HepG2 (cell line): ENCODE measurements around the gene GASK1A. TPM values are rescaled to one million over a fixed set of nuclear protein-coding genes. Genes with fewer than 3 reads are reported as not detected.

Experiments
- ATAC-seq: fragments of 200-7000 bp; cut with Tn5 transposase; 3 replicates; pipeline ENCODE4 v1.9.1; 2020; ENCODE audit warnings: mild to moderate bottlenecking, moderate library complexity
- BruUV-seq: library from RNA; stranded (reverse); fragments of 400-500 nt; replicated peaks from 2 replicates; lab custom pipeline; 2021; lab: Mats Ljungman, UMichigan
- CTCF ChIA-PET: fragments of 300-600 bp; formaldehyde crosslinking; extraction: SDS; loops from one replicate; lab custom pipeline; 2021; ENCODE audit warnings: low total read pairs, inconsistent platforms, low intra/inter-chr PET ratio; lab: Yijun Ruan, JAX
- POLR2A ChIA-PET: fragments of 350-600 bp; sonication (Branson Sonifier 250); formaldehyde crosslinking; loops from one replicate; lab custom pipeline; 2020; ENCODE audit warnings: antibody characterized with exemption, inconsistent platforms; lab: Yijun Ruan, JAX
- DNase-seq: peaks from one replicate; pipeline ENCODE4 v3.0.0-alpha.2; 2015; ENCODE audit warnings: low spot score
- FAIRE-seq: peaks from 3 replicates; lab custom pipeline; 2011; peaks lifted over from hg19 to GRCh38; lab: Jason Lieb, UNC
- H2AFZ ChIP-seq: one replicate; pipeline ENCODE4 v1.6.1; 2011; ENCODE audit warnings: low read length, inconsistent platforms
- H3K27ac ChIP-seq: fragments of 300-600 bp; 3 replicates; pipeline ENCODE4 v1.8.0; 2011; ENCODE audit warnings: mixed run types, mild to moderate bottlenecking, mixed read lengths, low read length, inconsistent platforms; ENCODE audit not compliant: insufficient read depth; ENCODE audit errors: extremely low read length
- H3K27me3 ChIP-seq, 2 experiments: fragments of 200-600 bp in 1 of 2; 2 replicates in 1 of 2; 3 replicates in 1 of 2; pipeline versions ENCODE4 v1.6.0 to v1.8.0; 2011; ENCODE audit warnings: low read length in 2 of 2, mild to moderate bottlenecking in 2 of 2, moderate library complexity in 2 of 2, inconsistent platforms in 1 of 2; ENCODE audit not compliant: insufficient read depth in 2 of 2, control insufficient read depth in 1 of 2
- H3K36me3 ChIP-seq, 2 experiments: fragments of 200-600 bp in 1 of 2; replicated peaks in 1 of 2; 2 replicates in 1 of 2; 3 replicates in 1 of 2; pipeline versions ENCODE4 v1.5.1 to v1.8.0; 2011; ENCODE audit warnings: low read length in 2 of 2, inconsistent platforms in 1 of 2; ENCODE audit not compliant: insufficient read depth in 2 of 2, control insufficient read depth in 1 of 2
- H3K4me1 ChIP-seq: 2 replicates; pipeline ENCODE4 v1.5.1; 2012; ENCODE audit warnings: low read length, inconsistent platforms; ENCODE audit not compliant: insufficient read depth
- H3K4me2 ChIP-seq: 2 replicates; pipeline ENCODE4 v1.6.0; 2011; ENCODE audit warnings: low read depth, low read length, inconsistent platforms
- H3K4me3 ChIP-seq, 3 experiments: fragments of 200-600 bp in 1 of 3; sonication (generic), shearing (Covaris generic) in 1 of 3; replicated peaks in 1 of 3; 2 replicates each; pipeline ENCODE4 v1.5.1; 2011 to 2016; ENCODE audit warnings: low read length in 3 of 3, inconsistent platforms in 2 of 3, low read depth in 2 of 3, mild to moderate bottlenecking in 2 of 3, control low read depth in 1 of 3, mixed read lengths in 1 of 3; ENCODE audit not compliant: insufficient read depth in 1 of 3
- H3K79me2 ChIP-seq: one replicate; pipeline ENCODE4 v1.6.1; 2011; ENCODE audit warnings: low read length, inconsistent platforms; ENCODE audit not compliant: insufficient read depth
- H3K9ac ChIP-seq: 2 replicates; pipeline ENCODE4 v1.6.0; 2011; ENCODE audit warnings: mild to moderate bottlenecking, low read depth, low read length, inconsistent platforms; ENCODE audit not compliant: insufficient read depth
- H3K9me3 ChIP-seq: 2 replicates; pipeline ENCODE4 v1.5.1; 2012; ENCODE audit warnings: mild to moderate bottlenecking, low read length
- H4K20me1 ChIP-seq: 2 replicates; pipeline ENCODE4 v1.6.0; 2011; ENCODE audit warnings: inconsistent platforms, mild to moderate bottlenecking, low read length, moderate library complexity; ENCODE audit not compliant: insufficient read depth
- HDAC6 ChIP-seq: fragments of 200-600 bp; sonication (generic); IDR thresholded peaks from 2 replicates; pipeline ENCODE4 v1.7.0; 2017; ENCODE audit warnings: mild to moderate bottlenecking, antibody characterized with exemption, low read length, low read depth
- IRX3 ChIP-seq: sonication (generic); formaldehyde crosslinking; IDR thresholded peaks from 2 replicates; pipeline ENCODE4 v1.8.1; 2023; ENCODE audit warnings: mild to moderate bottlenecking, low read depth, missing genetic modification reagents, borderline replicate concordance
- NRL ChIP-seq: sonication (generic); formaldehyde crosslinking; IDR thresholded peaks from 2 replicates; pipeline ENCODE4 v1.5.0; 2020; ENCODE audit warnings: missing genetic modification reagents, mild to moderate bottlenecking, moderate library complexity, borderline replicate concordance
- RAD21 ChIP-seq: fragments of 450-650 bp; formaldehyde crosslinking; IDR thresholded peaks from 2 replicates; pipeline ENCODE4 v1.5.0; 2020; ENCODE audit warnings: mild to moderate bottlenecking
- SMC3 ChIP-seq: IDR thresholded peaks from 2 replicates; pipeline ENCODE4 v1.6.1; 2011; ENCODE audit warnings: low read length, improper control_type of control experiment
- SRSF9 ChIP-seq: fragments of 200-400 bp; formaldehyde crosslinking; IDR thresholded peaks from 2 replicates; pipeline ENCODE4 v1.6.1; 2018; ENCODE audit warnings: borderline replicate concordance, mild to moderate bottlenecking, low read depth, low read length; ENCODE audit not compliant: insufficient read depth, poor library complexity, severe bottlenecking
- STAG1 ChIP-seq: sonication (generic); formaldehyde crosslinking; IDR thresholded peaks from 2 replicates; pipeline ENCODE4 v1.4.0; 2020; ENCODE audit warnings: missing genetic modification reagents
- ZNF160 ChIP-seq: sonication (generic); formaldehyde crosslinking; IDR thresholded peaks from 2 replicates; pipeline ENCODE4 v1.8.0; 2022; ENCODE audit warnings: mild to moderate bottlenecking, inconsistent platforms, missing genetic modification reagents
- ZNF749 ChIP-seq: sonication (generic); formaldehyde crosslinking; IDR thresholded peaks from 2 replicates; pipeline ENCODE4 v1.8.0; 2022; ENCODE audit warnings: mild to moderate bottlenecking, missing genetic modification reagents, moderate library complexity, borderline replicate concordance
- WGBS: methylation state at CpG from one replicate; pipeline ENCODE4 v1.1.6; 2017; ENCODE audit warnings: low lambda C conversion rate; 5-methylcytosine and 5-hydroxymethylcytosine counted together
- in situ Hi-C: cut with HindIII; loops from 2 replicates; pipeline ENCODE4 v1.10.0; 2017; ENCODE audit warnings: low pct_unique_long_range_greater_than_20kb; ENCODE audit not compliant: extremely low pct_ligation_motif_present
- intact Hi-C: fragments of 100-400 bp; cut with micrococcal nuclease; formaldehyde crosslinking; loops from one replicate; pipeline ENCODE4 v1.10.0; 2022; ENCODE audit not compliant: unreplicated experiment
- polyA plus RNA-seq, 8 experiments: library from polyadenylated mRNA; depleted of rRNA in 3 of 8; stranded (reverse) in 7 of 8; unstranded in 1 of 8; fragments of >200 nt; fragmentation: Illumina TruSeq in 4 of 8; extraction: Trizol in 4 of 8; gene quantifications; 2 replicates each; pipeline versions ENCODE4 v1.2.1 to v1.2.3, GENCODE V29; 2011 to 2016; ENCODE audit warnings: low read depth in 4 of 8, missing spikeins in 1 of 8, mixed read lengths in 1 of 8; ENCODE audit not compliant: insufficient read depth in 1 of 8
- total RNA-seq, 5 experiments: library from RNA; depleted of rRNA; stranded (reverse); fragments of >200 nt; fragmentation: Illumina TruSeq; extraction: Trizol; gene quantifications; 2 replicates each; pipeline ENCODE4 v1.2.3, GENCODE V29; 2016; ENCODE audit warnings: low read depth in 1 of 5
- TF ChIP-seq, protein P1 (sequence below): sonication (generic); formaldehyde crosslinking; IDR thresholded peaks from 2 replicates; pipeline ENCODE4 v1.4.0; 2020; ENCODE audit warnings: missing genetic modification reagents
- TF ChIP-seq, protein P2 (sequence below), 2 experiments: fragments of 450-650 bp in 1 of 2; sonication (generic) in 1 of 2; formaldehyde crosslinking; IDR thresholded peaks; 2 replicates each; pipeline versions ENCODE4 v1.5.0 to v1.8.0; 2020 to 2022; ENCODE audit warnings: mild to moderate bottlenecking in 1 of 2, missing genetic modification reagents in 1 of 2
- TF ChIP-seq, protein P3 (sequence below): sonication (generic); formaldehyde crosslinking; IDR thresholded peaks from 2 replicates; pipeline ENCODE4 v1.5.0; 2020; ENCODE audit warnings: mild to moderate bottlenecking, missing genetic modification reagents, moderate library complexity

GASK1A gene
- total and polyA plus RNA-seq, 2 of the 13 experiments (the other 11 are each of a cell fraction or from before 2014, with no cell fraction given), result not detected

DNA sequence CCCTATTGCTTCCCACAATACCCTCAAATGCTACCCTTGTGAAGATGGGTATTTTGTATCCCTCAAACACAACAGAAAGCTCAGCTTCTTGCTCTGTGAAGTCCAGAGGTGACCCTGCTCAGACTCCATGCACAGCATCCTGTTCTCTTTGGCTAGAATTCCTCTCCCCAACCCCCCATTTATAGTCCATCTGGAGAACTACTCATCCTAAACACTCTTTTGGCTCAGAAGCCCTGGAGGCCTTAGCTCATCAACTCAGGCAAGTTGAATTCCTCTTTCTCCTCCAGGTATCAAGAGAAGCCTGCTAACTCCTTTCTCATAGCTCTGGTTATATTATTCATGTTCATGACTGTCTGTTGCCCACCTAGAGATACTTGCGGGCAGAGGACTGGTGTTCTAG, 18.3 kb upstream of the GASK1A start (continued):
- TF ChIP-seq, protein P1, sequence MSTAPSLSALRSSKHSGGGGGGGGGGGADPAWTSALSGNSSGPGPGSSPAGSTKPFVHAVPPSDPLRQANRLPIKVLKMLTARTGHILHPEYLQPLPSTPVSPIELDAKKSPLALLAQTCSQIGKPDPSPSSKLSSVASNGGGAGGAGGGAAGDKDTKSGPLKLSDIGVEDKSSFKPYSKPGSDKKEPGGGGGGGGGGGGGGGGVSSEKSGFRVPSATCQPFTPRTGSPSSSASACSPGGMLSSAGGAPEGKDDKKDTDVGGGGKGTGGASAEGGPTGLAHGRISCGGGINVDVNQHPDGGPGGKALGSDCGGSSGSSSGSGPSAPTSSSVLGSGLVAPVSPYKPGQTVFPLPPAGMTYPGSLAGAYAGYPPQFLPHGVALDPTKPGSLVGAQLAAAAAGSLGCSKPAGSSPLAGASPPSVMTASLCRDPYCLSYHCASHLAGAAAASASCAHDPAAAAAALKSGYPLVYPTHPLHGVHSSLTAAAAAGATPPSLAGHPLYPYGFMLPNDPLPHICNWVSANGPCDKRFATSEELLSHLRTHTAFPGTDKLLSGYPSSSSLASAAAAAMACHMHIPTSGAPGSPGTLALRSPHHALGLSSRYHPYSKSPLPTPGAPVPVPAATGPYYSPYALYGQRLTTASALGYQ (CRISPR knock-in tag), result no peak
- TF ChIP-seq, protein P2, sequence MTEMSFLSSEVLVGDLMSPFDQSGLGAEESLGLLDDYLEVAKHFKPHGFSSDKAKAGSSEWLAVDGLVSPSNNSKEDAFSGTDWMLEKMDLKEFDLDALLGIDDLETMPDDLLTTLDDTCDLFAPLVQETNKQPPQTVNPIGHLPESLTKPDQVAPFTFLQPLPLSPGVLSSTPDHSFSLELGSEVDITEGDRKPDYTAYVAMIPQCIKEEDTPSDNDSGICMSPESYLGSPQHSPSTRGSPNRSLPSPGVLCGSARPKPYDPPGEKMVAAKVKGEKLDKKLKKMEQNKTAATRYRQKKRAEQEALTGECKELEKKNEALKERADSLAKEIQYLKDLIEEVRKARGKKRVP (CRISPR knock-in tag; IDR thresholded peaks at IDR 0.05), result no peak
- no peak for TF ChIP-seq IRX3

DNA sequence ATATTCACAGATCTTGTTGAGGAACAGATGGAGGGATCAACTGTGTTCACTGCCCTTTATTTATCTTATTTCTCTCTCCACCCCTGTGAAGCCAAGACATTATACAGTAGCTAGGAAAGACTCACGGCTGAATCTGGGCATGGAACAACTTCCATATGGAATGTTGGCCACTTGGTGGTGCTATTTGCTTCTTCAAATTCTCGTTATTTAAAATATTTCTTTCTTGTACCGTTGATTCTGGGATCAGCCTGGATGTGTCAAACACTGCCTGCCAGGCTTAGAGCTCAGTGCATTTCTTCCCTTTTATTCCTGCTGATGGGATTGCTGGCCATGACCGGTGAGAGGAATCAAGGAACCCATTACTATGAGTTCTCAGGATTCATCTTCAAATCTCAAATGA, 17.5 kb upstream of the GASK1A start:
- intact Hi-C loops (loop anchor here (1.0 to 2.0 kb wide), 3 partner anchors 109 to 417 kb away; no protein-coding TSS in a partner anchor), in situ Hi-C loops (loop anchor here (5.0 to 25.0 kb wide), 3 partner anchors 113 to 551 kb away; no protein-coding TSS in a partner anchor)
- TF ChIP-seq SMC3 (peak; percentile 63), RAD21 (peak; percentile 43; the same call in 1 of the 2 replicates), ZNF160 (CRISPR knock-in tag) (no peak), STAG1 (CRISPR knock-in tag) (peak; percentile 79), ZNF749 (CRISPR knock-in tag) (no peak), NRL (no peak), SRSF9 (no peak), HDAC6 (no peak)
- TF ChIP-seq, protein P3, sequence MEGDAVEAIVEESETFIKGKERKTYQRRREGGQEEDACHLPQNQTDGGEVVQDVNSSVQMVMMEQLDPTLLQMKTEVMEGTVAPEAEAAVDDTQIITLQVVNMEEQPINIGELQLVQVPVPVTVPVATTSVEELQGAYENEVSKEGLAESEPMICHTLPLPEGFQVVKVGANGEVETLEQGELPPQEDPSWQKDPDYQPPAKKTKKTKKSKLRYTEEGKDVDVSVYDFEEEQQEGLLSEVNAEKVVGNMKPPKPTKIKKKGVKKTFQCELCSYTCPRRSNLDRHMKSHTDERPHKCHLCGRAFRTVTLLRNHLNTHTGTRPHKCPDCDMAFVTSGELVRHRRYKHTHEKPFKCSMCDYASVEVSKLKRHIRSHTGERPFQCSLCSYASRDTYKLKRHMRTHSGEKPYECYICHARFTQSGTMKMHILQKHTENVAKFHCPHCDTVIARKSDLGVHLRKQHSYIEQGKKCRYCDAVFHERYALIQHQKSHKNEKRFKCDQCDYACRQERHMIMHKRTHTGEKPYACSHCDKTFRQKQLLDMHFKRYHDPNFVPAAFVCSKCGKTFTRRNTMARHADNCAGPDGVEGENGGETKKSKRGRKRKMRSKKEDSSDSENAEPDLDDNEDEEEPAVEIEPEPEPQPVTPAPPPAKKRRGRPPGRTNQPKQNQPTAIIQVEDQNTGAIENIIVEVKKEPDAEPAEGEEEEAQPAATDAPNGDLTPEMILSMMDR (CRISPR knock-in tag), result peak; percentile 74
- Histone ChIP-seq H3K27ac (no peak overlapping the region), H2AFZ (no peak overlapping the region), H3K36me3 (no peaks in the 10 kb centered on the region), H4K20me1 (no peaks in the 10 kb centered on the region), H3K9ac (no peak overlapping the region), H3K79me2 (no peaks in the 10 kb centered on the region), H3K4me3 (no peak overlapping the region), H3K27me3 (no peaks in the 10 kb centered on the region), H3K4me2 (no peak overlapping the region), H3K4me1 (no peaks in the 10 kb centered on the region), H3K9me3 (no peaks in the 10 kb centered on the region)
- ATAC-seq (peak; percentile 58), DNase-seq (peak; percentile 42), FAIRE-seq (peak; percentile 88)
- CTCF ChIA-PET, result interaction anchor here (1.7 to 2.4 kb wide), 3 partner anchors 110 to 541 kb away, joined by 6 to 11 read pairs (median 8); no protein-coding TSS in a partner anchor
- WGBS, result 0% methylated on average over 4 of the region's 4 CpGs
- BruUV-seq, result no TSS peak
- POLR2A ChIA-PET, result no interaction called here
